Stimulated activated memory B cell treated with anti-CD40 and anti-IgM and Interleukin-4, amounts not matched to agents 10 μg/mL and 1 μg/mL and 100 μg/mL, for 72 hours (primary cell): ENCODE results near the gene RRAD.

Experiments
- ATAC-seq: fragments of 150-1000 bp; cut with Tn5 transposase; 2 replicates; pipeline ENCODE4 v1.10.0; 2021
- H3K27ac Mint-ChIP-seq: one replicate; pipeline ENCODE4 v1.8.0; 2022; ENCODE audit warnings: mild to moderate bottlenecking, mixed read lengths
- H3K27me3 Mint-ChIP-seq: one replicate; pipeline ENCODE4 v1.8.0; 2022; ENCODE audit warnings: mixed read lengths
- H3K36me3 Mint-ChIP-seq: one replicate; pipeline ENCODE4 v1.8.0; 2022; ENCODE audit warnings: mixed read lengths
- H3K4me1 Mint-ChIP-seq: one replicate; pipeline ENCODE4 v1.8.0; 2022; ENCODE audit warnings: mixed read lengths
- H3K4me3 Mint-ChIP-seq: one replicate; pipeline ENCODE4 v1.8.0; 2022; ENCODE audit warnings: mild to moderate bottlenecking, moderate library complexity, mixed read lengths
- H3K9me3 Mint-ChIP-seq: one replicate; pipeline ENCODE4 v1.8.0; 2022; ENCODE audit warnings: mixed read lengths

Gene RRAD

DNA sequence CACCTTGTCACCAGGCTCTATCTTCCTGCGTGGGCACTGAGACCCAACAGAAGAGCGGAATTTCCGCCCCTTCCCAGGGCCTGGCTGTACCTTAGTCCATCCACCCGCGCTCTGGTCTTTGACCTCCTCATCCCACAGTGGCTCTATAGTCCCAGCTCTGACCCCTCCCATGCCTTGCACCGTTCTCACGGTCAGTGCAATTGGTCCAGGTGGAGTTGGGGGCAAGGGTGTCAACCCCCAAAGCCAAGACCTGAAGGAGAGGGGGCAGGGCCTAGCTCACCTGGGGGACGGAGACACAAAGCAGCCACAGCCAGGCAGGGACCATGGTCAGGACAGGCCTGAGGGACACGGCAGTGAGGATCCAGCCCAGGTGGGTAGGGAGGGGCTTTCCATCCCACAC, 7.6 kb downstream of the RRAD start:
- no peaks in the 10 kb centered on the region for H3K9me3 Mint-ChIP-seq
- no peak overlapping the region for H3K4me3 Mint-ChIP-seq
- H3K27ac Mint-ChIP-seq: no peak overlapping the region
- no peaks in the 10 kb centered on the region for H3K36me3 Mint-ChIP-seq
- no peak for ATAC-seq
- peaks cover 48% of the 10 kb centered on the region for H3K27me3 Mint-ChIP-seq
- H3K4me1 Mint-ChIP-seq: no peaks in the 10 kb centered on the region

- Mint-ChIP-seq H3K27me3 (peaks cover 53% of the 10 kb centered on the region), H3K4me1 (no peaks in the 10 kb centered on the region), H3K4me3 (no peak overlapping the region), H3K36me3 (no peaks in the 10 kb centered on the region), H3K9me3 (no peaks in the 10 kb centered on the region), H3K27ac (no peak overlapping the region)
- ATAC-seq: no peak
These were observed 8.8 kb downstream of the RRAD start for GRCh38 chr16:66916518-66916917.

DNA sequence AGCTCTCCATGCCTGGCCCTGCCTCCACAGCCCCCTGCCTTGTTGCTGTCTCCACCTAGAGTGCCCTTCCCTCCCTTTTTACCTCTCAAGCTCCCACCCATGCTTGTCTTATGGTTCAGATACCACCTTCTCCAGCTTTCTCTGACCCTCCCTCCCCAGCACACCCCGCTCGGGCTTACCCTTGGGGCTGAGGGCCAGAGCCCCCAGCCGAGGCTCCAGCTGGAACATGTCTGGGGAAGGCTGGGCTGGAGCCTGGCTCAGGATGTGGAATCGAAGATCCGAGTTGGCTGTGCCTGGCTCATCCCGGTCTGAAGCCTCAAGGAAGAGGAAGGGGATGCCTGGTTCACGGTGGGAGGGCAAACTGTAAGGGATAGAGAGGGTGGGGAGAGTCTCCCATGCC, 10.3 kb downstream of the RRAD start:
- Mint-ChIP-seq H3K36me3 (no peaks in the 10 kb centered on the region), H3K27ac (no peak overlapping the region), H3K27me3 (peaks cover 45% of the 10 kb centered on the region), H3K4me1 (no peaks in the 10 kb centered on the region), H3K4me3 (no peak overlapping the region), H3K9me3 (no peaks in the 10 kb centered on the region)
- no peak for ATAC-seq

- Mint-ChIP-seq H3K27ac (no peak overlapping the region), H3K9me3 (no peaks in the 10 kb centered on the region), H3K27me3 (peaks cover 40% of the 10 kb centered on the region)
These were observed 10.8 kb downstream of the RRAD start for GRCh38 chr16:66914541-66914940.

DNA sequence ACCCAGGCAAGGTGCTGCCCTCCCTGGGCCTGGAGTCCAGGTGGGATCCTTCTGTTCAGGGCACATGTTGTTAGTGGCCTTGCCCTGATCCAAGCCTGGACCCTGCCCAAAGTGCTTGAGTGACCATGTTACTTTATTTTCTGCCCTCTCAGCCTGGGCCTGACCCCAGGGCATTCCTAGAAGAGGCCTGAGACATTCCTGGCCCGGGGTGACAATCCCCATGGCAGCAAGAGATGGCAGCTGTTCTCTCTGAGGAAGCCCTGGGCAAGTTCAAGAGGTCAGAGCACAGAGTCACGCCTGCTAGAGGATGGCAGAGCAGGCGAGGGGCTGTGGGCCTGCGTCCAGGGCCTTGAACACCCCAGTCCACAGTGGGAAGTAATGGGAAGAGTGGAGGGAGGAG, 11.6 kb downstream of the RRAD start:
- no peak overlapping the region for H3K4me3 Mint-ChIP-seq

More at GRCh38 chr16:66914541-66914940, 10.8 kb downstream of the RRAD start:
- ATAC-seq: no peak
- no peak overlapping the region for H3K4me3 Mint-ChIP-seq
- H3K4me1 Mint-ChIP-seq: no peaks in the 10 kb centered on the region
- H3K36me3 Mint-ChIP-seq: no peaks in the 10 kb centered on the region

DNA sequence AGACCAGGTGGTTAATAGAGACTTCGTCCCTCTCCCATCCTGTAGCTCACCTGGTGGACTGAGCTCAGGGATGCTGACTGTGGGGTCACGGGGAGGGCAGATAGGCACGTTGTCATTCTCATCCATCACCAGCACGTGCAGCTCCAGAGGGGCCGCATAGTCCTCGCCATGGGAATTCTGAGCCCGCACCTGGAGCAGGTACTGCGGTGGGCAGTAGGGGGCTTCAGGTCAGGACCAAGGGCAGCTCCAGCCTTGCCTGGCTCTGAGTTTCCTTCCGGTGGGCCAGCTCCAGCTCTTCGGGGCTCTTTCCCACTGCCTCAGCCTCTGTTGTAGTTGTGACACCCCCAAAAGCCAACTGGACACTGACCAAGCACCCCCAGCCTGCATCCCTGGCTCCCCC, 12.3 kb downstream of the RRAD start:
- no peak overlapping the region for H3K27ac Mint-ChIP-seq
- H3K36me3 Mint-ChIP-seq: no peaks in the 10 kb centered on the region
- no peak for ATAC-seq
- H3K4me3 Mint-ChIP-seq: no peak overlapping the region
- H3K4me1 Mint-ChIP-seq: no peaks in the 10 kb centered on the region
- H3K9me3 Mint-ChIP-seq: no peaks in the 10 kb centered on the region
- H3K27me3 Mint-ChIP-seq: peaks cover 39% of the 10 kb centered on the region

More for the DNA sequence above, 11.6 kb downstream of the RRAD start:
- no peaks in the 10 kb centered on the region for H3K9me3 Mint-ChIP-seq
- peaks cover 33% of the 10 kb centered on the region for H3K27me3 Mint-ChIP-seq
- no peak for ATAC-seq
- H3K4me1 Mint-ChIP-seq: no peaks in the 10 kb centered on the region
- no peaks in the 10 kb centered on the region for H3K36me3 Mint-ChIP-seq
- no peak overlapping the region for H3K27ac Mint-ChIP-seq

GRCh38 chr16:66911801-66912200, 13.5 kb downstream of the RRAD start:
- Mint-ChIP-seq H3K4me1 (no peaks in the 10 kb centered on the region), H3K36me3 (no peaks in the 10 kb centered on the region), H3K4me3 (no peak overlapping the region), H3K27ac (no peak overlapping the region), H3K27me3 (peaks cover 43% of the 10 kb centered on the region), H3K9me3 (no peaks in the 10 kb centered on the region)
- no peak for ATAC-seq

DNA sequence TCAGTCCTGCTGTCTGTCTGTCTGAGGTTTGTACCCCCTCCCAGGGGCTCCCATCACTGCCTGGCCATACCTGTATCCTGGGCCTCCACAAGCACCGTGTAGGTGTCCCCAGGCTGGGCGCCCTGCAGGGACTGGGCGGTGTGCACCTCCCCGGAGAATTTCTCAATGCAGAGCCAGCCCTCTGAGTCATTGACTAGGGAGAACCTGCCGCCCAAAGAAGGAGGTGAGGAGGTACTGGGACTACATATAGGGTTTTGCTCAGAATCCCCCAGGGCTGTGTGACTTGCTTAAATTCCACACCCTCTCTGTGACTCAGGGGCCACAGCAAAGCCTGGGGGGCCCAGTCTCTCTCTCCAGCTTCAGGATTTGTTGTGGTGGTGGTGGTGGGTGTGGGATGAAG, 14.2 kb downstream of the RRAD start:
- no peak overlapping the region for H3K4me3 Mint-ChIP-seq

DNA sequence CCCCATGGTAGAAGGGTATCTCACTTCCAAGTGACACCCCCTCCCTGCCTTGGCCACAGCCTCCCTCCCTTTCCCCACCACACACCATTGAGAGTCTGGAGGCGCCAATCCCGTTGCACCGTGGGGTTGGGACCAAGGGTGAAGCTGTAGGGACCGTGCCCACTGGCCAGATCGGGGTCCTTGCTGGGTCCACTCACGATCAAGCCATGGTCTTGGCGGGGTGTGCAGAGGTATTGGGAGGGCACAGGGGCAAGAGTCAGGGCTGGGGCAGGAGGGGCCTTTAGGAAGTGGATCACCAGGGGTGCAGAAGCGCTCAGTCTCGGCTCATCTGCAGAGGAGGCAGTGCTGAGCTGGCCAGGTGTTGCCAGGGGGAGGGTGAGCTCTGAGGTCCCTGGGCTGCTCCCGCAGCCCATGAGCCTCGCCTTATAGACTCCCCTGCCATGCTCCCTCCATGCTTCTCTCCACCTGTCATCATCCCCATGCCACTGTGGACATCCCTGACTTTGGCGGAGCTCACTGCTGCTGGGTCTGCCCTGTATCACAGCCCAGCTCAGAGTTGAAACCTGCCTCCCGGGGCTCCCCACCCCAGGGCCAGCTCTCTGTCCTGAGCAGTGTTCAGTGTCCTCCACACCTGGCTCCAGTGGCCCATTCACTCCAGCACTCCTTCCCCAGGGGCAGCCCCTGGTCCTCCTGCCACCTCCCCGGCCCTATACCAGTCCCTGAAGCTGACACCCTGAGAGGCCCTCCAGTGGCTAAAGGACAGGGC, 15.0 kb downstream of the RRAD start:
- no peaks in the 10 kb centered on the region for H3K4me1 Mint-ChIP-seq
- no peak overlapping the region for H3K27ac Mint-ChIP-seq
- no peak for ATAC-seq
- no peaks in the 10 kb centered on the region for H3K36me3 Mint-ChIP-seq
- H3K4me3 Mint-ChIP-seq: no peak overlapping the region
- no peaks in the 10 kb centered on the region for H3K9me3 Mint-ChIP-seq
- H3K27me3 Mint-ChIP-seq: peaks cover 34% of the 10 kb centered on the region

More for the DNA sequence above, 14.2 kb downstream of the RRAD start:
- Mint-ChIP-seq H3K9me3 (no peaks in the 10 kb centered on the region), H3K36me3 (no peaks in the 10 kb centered on the region), H3K4me1 (no peaks in the 10 kb centered on the region), H3K27ac (no peak overlapping the region), H3K27me3 (peaks cover 41% of the 10 kb centered on the region)
- ATAC-seq: no peak

DNA sequence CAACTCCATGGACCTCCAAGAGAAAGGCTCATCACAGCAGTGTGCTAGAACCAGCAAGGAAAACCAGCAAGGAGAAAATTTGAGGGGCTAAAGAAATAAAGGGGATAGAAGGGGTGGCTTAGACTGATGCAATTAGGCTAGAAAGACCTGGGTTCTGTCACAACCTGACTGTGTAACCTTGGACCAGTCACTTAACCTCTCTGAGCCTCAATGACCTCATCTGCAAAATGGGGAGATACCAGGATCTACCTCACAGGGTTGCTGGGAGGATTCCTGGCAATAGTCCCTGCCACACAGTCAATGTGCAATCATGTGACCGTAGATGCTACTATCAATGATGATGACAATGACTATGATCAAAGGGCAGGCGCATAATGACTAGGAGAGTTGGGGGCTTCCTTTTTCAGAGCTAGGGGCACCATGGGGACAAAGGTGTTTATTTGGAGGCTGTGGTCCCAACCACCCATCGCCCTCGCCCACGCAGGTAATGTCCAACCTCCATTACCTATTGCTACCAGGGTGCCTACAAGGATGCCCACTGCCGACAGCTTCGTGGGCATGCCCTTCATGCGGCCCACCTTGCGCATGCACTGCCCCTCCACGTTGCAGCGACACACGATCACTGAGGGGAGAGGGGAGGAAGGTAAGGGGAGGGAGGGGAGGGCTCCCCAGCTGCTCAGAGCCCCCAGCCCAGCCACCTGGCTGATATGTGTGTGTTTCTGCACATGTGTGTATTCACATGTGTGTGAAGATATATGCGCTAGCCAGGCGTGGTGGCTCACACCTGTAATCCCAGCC, 16.4 kb downstream of the RRAD start:
- no peaks in the 10 kb centered on the region for H3K36me3 Mint-ChIP-seq
- no peak overlapping the region for H3K27ac Mint-ChIP-seq
- no peaks in the 10 kb centered on the region for H3K4me1 Mint-ChIP-seq
- ATAC-seq: no peak
- no peak overlapping the region for H3K4me3 Mint-ChIP-seq
- H3K9me3 Mint-ChIP-seq: no peaks in the 10 kb centered on the region
- peaks cover 21% of the 10 kb centered on the region for H3K27me3 Mint-ChIP-seq

DNA sequence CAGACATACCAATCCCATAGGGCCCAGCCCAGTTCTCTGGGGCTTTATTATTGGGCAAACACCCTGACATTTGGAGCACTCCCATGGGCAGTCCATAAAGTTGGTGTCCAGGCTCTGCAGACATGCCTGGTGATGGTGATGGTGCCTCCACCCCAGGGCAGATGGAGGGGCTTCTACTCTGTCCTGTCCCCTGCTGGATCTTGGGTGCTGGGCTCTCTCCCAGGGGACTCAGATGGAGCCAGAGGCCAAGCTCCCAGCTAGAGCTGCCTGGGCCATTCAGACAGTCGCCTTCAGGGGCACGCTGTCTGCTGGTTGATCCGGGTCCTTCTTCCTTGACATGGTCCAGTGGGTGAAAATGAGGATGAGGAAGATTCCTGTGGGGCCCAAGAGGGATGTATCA, 17.2 kb downstream of the RRAD start:
- peaks cover 21% of the 10 kb centered on the region for H3K27me3 Mint-ChIP-seq

GRCh38 chr16:66906916-66907836, 18.2 kb downstream of the RRAD start:
- Mint-ChIP-seq H3K9me3 (no peaks in the 10 kb centered on the region), H3K36me3 (no peaks in the 10 kb centered on the region), H3K4me3 (no peak overlapping the region), H3K27ac (no peak overlapping the region), H3K27me3 (peaks cover 19% of the 10 kb centered on the region), H3K4me1 (no peaks in the 10 kb centered on the region)
- ATAC-seq: no peak

More for the DNA sequence above, 17.2 kb downstream of the RRAD start:
- no peaks in the 10 kb centered on the region for H3K36me3 Mint-ChIP-seq
- no peak overlapping the region for H3K27ac Mint-ChIP-seq
- H3K4me1 Mint-ChIP-seq: no peaks in the 10 kb centered on the region
- H3K9me3 Mint-ChIP-seq: no peaks in the 10 kb centered on the region
- no peak overlapping the region for H3K4me3 Mint-ChIP-seq
- no peak for ATAC-seq

DNA sequence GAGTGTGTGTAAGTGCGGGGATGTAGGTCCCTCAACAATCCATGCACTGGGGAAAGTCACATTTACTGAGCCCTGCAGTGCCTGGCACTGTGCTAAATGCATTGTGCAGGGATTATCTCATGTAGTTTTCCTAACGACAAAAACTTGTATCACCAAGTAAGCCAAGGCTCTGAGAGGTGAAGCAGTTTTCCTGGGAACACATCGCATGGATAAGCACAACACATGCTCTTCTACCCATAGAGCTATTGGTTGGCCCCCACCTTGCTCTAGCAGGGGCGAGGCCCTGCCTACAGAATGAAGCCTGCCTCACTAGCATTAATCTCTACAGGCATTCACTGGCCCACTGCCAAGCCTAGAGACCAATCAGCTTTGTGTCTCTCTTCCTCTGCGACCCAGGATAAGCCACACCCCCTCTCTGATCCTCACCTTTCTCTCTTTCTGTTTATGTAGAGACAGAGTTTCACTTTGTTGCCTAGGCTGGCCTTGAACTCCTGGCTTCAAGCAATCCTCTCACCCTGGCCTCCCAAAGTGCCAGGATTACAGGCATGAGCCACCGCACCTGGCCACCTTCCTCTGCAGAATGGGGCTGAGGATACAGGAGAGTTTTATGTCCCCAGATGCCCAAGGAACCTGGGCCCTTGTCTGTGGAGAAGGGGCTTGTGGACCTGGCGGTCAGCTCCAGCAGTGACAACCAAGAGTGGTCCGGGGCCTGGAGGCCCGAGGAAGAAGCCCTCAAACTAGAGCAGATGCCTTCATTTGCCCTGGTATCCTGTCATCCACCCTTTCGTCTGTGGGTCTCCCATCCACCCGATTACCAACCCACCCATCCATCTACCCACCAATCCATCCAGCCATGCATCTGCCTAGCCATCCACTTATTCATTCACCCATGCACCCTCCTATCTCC, 19.4 kb downstream of the RRAD start:
- peaks cover 10% of the 10 kb centered on the region for H3K27me3 Mint-ChIP-seq
- no peaks in the 10 kb centered on the region for H3K36me3 Mint-ChIP-seq
- no peaks in the 10 kb centered on the region for H3K9me3 Mint-ChIP-seq
- no peak overlapping the region for H3K4me3 Mint-ChIP-seq
- no peak for ATAC-seq
- no peak overlapping the region for H3K27ac Mint-ChIP-seq
- no peaks in the 10 kb centered on the region for H3K4me1 Mint-ChIP-seq

- Mint-ChIP-seq H3K4me1 (no peaks in the 10 kb centered on the region), H3K36me3 (no peaks in the 10 kb centered on the region), H3K4me3 (no peak overlapping the region), H3K9me3 (no peaks in the 10 kb centered on the region), H3K27me3 (peaks cover 10% of the 10 kb centered on the region), H3K27ac (no peak overlapping the region)
- ATAC-seq: no peak
These were observed 20.3 kb downstream of the RRAD start for GRCh38 chr16:66904846-66905632.
